ENCODE data around the gene AUTS2.

AUTS2 gene

GRCh38 chr7:69600710-69601519 lies 2.6 kb downstream of the AUTS2 start:
- no peak for FAIRE-seq

DNA sequence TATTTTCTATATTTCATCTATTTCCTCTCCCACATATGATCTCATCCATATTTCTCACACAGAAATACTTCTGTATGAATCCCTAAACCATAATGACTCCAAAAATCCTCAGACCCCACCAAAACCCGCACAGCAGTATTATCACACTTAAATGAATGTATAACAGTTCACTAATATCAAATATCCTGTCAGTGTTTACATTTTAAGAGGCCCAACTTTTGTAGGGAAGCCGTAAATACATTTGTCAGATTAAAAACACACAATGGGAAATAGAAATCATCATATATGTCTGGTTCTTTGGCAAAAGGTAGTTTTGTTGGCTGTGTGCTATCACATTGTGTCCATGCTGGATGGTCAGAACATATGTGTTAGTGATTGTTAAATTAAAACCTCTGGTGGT lies 4.2 kb downstream of the AUTS2 start:
- no peak for FAIRE-seq

DNA sequence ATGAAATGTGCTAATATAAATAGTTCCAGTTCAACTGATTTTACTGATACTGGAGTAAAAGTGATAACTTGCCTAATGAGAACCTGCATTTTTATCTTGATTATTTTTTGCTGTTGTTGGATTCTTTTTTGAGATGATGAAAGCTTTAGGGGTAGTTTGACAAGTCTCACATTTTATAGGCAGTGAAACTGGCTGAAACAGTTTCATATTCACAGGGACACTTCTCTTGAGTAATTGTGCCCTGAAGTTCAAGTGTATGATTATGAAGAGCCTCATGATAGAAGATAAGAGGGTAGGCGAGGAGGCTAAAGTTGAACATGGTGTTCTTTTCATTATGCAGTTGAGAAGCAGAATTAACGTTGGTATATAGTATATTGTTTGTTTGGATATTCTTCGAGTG lies 5.1 kb downstream of the AUTS2 start:
- FAIRE-seq: no peak

GRCh38 chr7:69603937-69604494 lies 5.7 kb downstream of the AUTS2 start:
- FAIRE-seq: no peak

DNA sequence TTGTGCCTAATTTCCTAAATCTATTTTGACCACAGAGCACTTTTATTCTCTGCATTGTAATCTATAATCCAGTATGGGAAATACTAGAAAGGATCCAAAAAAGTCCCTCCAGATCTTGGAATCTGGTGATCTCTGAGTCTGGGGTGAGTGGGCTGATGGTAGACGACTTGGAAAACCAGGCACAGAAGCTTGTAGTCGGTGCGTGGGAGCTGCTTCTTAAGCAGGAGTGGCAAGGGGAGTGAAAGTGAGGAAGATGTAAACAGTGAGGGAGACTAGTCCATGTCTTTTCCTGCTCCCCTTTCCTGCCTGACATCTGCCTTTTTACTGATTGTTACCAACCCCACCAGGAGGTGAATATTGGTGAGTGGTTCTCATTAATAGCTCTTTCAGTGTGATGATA lies 6.8 kb downstream of the AUTS2 start:
- FAIRE-seq: no peak

DNA sequence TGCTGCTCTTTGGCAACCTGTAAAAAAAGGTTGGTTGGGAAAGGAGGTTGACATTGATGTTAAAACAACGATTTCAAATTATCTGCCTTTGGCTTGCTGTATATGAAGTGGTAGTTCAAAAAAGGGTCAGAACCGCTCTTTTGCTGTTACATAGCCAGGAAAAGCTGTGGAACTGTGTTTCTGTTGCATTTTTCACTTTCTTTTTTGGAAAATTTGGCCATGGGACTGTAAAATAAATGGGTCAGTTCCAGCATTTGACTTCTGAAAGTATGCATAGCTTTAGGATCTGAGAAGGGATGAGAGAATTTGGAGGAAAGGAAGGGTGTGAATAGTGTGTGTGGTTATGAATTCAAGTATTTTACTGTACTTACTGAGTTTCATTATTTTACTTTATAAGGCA lies 7.3 kb downstream of the AUTS2 start:
- no peak for FAIRE-seq

GRCh38 chr7:69608049-69608448 lies 9.8 kb downstream of the AUTS2 start:
- no peak for FAIRE-seq

DNA sequence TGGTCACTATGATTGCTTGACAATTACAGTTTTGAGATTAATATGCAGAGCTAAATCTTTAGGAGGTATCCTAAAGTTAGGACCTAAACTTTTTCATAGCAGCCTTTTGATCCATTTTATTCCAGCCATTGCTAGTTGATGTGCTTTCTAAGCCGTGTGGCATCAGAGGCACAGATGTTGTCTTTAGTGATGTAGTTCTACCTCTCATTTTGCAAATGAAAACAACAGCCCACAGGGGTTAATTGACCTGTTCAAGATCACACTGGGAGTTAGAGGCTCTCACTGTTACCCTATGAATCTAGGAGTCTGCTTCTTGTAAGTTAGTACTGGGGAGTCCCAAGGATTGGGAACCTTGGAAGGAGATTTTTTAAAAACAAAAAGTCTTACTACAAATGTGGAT lies 10.6 kb downstream of the AUTS2 start:
- FAIRE-seq: no peak

DNA sequence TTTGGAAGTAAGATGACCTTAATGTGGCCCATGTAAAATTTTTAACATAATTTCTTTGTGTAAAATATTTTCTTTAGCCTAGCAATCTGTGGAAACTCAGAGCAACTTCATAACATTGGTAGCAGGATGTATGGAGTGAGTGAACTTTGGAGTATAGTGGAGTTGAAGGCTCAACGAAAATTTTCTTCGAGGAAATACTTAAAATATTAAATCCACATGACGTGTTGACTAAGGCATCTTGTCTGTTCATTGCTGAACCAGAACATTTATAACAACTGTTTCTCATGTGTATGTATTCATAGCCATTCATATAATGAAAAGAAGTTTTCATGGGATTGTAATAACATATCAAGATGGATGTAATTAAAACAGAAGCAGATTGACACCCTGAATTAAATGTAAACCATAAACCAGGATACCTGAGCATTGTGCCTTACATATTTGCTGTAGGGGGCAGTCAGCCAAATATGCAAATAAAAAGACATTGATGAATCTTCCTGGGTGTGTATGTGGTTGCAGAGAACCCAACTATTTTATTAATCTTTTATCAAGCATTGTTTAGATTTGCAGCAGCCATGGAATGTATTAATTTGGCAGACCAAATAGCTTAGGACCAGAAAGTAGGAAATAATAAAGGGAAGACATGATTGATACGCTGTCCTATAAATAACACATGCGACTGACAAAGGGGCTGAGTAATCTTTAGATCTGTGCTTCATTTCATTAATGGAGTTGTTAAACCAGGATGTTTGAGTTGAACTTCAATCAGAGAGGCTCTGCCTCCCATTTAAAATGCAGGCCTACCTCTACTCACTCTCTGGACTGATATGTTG lies 11.5 kb downstream of the AUTS2 start:
- no peak for FAIRE-seq

- no peak for FAIRE-seq
Measured at GRCh38 chr7:69610374-69611084, 12.3 kb downstream of the AUTS2 start.

DNA sequence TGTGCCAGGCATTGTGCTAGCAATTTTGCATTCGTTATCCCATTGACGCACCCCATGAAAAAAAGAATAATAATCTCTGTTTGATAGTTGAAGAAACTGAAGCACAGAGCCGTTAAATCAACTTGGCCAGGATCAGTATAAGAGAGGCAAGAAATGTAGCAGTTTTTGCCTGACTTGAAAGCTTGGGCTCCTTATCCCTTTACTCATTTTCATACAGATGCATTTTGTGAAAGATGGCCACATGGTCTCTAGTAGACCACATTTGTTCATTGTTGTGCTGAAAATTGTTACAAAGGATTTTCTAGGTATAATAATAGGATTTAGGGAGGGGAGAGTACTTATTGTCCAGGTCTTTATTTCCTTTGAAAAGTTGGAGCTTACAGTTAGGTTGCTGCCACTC lies 14.7 kb downstream of the AUTS2 start:
- FAIRE-seq: no peak

- FAIRE-seq: no peak
Measured at GRCh38 chr7:69613846-69614245, 15.6 kb downstream of the AUTS2 start.

- no peak for FAIRE-seq
Measured at GRCh38 chr7:69615685-69616084, 17.4 kb downstream of the AUTS2 start.

DNA sequence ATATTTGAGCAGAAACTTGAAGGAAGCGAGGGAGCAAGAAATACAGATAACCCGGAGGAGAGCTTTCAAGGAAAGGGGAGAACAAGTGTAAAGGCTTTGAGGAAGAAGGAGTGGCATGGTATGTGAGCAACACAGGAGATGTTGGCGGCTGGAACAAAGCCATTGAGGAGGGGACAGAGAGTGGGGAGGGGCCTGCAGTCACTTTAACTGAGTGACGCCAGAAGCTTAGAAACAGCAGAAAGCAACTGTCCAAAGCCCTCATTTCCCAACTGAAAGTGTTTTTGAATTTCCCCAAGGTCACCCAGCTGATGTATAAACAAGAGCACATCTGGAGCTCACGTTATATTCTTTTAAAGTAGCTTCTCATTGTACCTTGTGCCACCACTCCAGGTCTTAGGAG lies 19.1 kb downstream of the AUTS2 start:
- no peak for FAIRE-seq

- FAIRE-seq: no peak
Measured at GRCh38 chr7:69619054-69619453, 20.8 kb downstream of the AUTS2 start.

DNA sequence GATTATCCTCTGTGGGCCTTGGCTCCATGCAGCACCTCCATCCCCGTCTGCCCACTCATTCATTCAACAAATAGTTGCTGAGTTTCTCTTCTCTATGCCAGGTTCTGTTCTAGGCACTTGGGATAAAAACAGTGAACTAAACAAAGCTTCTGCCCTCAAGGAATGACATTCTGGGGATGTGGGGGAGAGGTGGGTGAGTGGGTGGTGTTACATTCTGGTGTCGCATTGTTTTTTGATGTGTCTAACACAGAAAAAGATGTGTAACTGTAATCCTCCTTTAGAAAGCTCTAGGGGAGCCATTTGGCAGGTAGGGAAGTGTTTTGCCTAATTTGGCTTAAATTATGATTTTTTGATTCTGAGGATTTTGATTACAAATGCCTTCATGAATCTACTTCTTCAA lies 21.4 kb downstream of the AUTS2 start:
- no peak for FAIRE-seq

DNA sequence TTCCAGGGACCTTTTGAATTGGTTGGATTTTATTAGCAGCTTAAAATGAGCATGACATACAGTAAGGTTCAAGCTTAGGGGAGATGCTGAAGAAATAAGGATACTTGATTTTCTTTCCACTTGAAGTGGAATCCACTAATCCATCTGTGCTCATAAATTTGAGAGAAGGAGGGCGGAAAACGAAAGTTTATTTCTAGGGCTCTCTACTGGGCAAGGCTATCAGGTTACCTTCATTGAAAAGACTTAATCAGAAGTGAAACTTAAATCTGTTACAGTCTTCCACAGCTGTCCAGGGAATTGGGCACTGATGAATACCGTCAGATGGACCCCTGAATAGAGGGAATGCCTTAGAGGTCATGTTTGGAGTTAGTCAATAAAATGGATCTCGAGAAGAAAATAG lies 21.8 kb downstream of the AUTS2 start:
- no peak for FAIRE-seq

DNA sequence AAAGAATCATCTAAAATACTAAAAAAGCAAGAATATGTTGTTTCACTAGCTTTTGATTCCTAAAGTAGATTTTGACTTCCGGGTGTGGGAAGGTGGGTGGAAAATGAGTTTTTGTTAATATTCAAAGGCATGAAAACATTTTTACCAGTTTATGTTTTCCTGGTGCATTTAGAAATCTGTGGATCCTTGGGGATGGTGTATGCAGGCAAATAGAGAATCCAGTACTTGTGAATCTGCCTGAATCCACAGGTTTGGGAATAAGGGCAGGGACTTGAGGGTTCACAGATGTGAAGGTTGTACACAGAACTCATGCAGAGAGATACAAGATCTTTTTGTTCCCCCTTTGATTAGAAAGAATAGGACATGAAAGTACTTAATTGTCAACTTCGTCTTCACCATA lies 22.4 kb downstream of the AUTS2 start:
- no peak for FAIRE-seq

GRCh38 chr7:69622014-69622835 lies 23.9 kb downstream of the AUTS2 start:
- no peak for FAIRE-seq

GRCh38 chr7:69622960-69623359 lies 24.7 kb downstream of the AUTS2 start:
- FAIRE-seq: no peak

DNA sequence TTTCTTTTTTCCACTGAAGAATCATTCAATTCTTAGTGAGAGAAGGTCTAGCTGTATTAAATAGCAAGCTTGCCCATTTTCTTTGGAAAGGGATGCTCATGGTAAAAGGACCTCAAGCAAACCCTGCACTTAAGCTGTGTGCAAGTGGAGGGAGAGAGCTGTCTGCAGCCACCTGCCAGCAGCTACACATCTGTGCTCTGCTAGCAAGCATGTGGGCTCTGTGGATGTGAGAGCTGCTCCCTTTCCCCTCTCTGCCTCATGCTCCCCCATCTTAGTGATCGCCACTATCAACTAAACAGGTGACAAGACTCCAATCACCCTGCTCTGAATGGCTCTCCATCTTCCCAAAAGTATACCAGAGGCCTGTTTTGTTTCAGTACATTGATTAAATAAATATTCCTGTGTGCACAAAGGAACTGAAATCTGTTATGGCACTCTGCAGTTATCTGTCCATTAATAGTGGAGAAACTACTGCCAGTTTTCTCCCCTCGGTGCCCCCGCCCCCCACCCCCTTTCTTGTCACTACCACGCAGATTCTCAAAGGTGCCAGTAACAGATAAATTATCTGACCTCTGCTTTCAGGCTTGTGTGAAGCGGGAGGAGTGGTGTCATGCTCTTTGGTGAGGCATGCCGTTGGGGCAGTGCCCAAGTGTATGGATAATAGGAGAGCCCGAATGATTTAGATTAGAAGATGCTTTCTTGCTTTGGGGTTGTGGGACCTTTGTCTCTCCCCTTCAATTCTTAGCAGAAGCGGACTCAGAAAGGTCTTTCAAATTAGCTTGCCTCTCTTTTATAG lies 26.4 kb downstream of the AUTS2 start:
- FAIRE-seq: no peak

DNA sequence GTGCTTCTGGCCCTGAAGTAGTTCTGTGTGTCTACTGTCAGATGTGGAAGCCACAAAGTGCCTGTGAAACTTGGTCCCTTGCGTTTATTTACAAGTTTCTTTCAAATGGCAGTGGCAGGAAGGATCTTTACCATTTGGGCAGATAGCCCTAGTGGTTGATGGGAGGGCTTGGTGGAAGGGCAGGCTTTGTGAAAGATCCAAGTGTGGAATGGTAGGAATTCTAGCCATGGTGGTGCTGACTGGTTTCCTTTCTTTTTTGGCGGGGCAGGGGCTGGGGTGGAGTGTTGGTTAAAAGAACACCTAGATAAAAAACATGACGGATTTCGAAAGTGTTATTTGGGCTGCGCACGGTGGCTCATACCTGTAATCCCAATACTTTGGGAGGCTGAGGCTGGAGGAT lies 27.0 kb downstream of the AUTS2 start:
- FAIRE-seq: no peak

All from A204.1 (cell line).